ENCODE results near the gene KIF3C. TPM values are rescaled to one million over a fixed set of nuclear protein-coding genes. Genes with fewer than 3 reads are reported as not detected.
"Not testable (repeated sequence)": the region's sequence is repeated elsewhere in the genome, so short reads cannot be mapped to it uniquely, and the experiment has no call there.

KIF3C gene
- total RNA-seq, 2 donors from 2014 or later, result 2.6 to 24.4 TPM

DNA sequence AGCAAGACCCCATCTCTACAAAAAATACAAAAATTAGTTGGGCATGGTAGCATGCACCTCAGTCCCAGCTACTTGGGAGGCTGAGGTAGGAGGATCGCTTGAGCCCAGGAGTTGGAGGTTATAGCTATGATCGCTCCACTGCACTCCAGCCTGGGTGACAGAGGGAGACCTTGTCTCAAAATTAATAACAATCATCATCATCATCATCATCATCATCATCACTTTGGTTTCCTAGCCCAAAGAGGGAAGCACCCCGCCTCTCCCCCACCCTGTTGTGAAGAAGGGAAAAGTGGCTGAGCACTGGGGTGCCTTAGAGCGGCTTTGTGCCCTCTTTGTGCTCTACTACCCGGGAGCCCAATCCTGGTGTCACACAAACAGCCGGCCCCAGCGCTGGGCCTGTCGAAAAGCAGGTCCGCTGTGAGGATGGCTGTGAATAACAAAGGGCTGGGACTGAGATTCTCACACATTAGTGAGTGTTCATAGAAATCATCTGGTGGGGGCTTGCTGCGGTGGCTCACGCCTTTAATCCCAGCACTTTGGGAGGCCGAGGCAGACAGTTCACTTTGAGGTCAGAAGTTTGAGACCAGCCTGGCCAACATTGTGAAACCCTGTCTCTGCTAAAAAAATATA is 61.4 kb downstream of the KIF3C start:
- H3K36me3 ChIP-seq, result no peaks in the 10 kb centered on the region
- H3K4me3 ChIP-seq, result no peak overlapping the region
- no peak overlapping the region for H3K27ac ChIP-seq
- intact Hi-C loops (cut with DNase I), result no loop called here
- no peaks in the 10 kb centered on the region for H3K4me1 ChIP-seq (replicated peaks)
- 80% methylated on average over 12 of the region's 12 CpGs for WGBS
- H3K9me3 ChIP-seq, result no peaks in the 10 kb centered on the region
- DNase-seq (ENCODE audit: low spot score), result no peak
- TF ChIP-seq POLR2AphosphoS5 (IDR thresholded peaks at IDR 0.05), result no peak
- no peaks in the 10 kb centered on the region for H3K27me3 ChIP-seq (replicated peaks; ENCODE audit: insufficient read depth)

DNA sequence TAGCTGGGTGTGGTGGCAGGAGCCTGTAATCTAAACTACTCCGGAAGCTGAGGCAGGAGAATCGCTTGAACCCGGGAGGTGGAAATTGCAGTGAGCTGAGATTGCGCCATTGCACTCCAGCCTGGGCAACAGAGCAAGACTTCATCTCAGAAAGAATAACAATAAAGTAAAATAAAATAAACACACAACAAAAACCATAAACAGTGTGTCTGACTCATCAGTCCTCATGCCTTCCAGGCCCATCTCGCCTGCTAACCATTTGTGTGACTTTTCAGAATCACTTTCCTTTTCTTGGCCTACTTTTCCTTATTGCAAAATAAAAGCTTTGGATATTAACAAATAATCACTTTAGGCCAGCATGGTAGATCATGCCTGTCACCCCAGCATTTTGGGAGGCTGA is 62.0 kb downstream of the KIF3C start:
- Histone ChIP-seq H3K9me3 (no peaks in the 10 kb centered on the region), H3K27ac (no peak overlapping the region), H3K4me1 (replicated peaks) (no peaks in the 10 kb centered on the region), H3K4me3 (no peak overlapping the region), H3K36me3 (no peaks in the 10 kb centered on the region), H3K27me3 (replicated peaks; ENCODE audit: insufficient read depth) (no peaks in the 10 kb centered on the region)
- intact Hi-C loops (cut with DNase I), result no loop called here
- WGBS, result 77% methylated on average over 5 of the region's 5 CpGs
- TF ChIP-seq, protein P1, sequence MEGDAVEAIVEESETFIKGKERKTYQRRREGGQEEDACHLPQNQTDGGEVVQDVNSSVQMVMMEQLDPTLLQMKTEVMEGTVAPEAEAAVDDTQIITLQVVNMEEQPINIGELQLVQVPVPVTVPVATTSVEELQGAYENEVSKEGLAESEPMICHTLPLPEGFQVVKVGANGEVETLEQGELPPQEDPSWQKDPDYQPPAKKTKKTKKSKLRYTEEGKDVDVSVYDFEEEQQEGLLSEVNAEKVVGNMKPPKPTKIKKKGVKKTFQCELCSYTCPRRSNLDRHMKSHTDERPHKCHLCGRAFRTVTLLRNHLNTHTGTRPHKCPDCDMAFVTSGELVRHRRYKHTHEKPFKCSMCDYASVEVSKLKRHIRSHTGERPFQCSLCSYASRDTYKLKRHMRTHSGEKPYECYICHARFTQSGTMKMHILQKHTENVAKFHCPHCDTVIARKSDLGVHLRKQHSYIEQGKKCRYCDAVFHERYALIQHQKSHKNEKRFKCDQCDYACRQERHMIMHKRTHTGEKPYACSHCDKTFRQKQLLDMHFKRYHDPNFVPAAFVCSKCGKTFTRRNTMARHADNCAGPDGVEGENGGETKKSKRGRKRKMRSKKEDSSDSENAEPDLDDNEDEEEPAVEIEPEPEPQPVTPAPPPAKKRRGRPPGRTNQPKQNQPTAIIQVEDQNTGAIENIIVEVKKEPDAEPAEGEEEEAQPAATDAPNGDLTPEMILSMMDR (IDR thresholded peaks at IDR 0.05), result no peak
- DNase-seq (ENCODE audit: low spot score), result no peak

DNA sequence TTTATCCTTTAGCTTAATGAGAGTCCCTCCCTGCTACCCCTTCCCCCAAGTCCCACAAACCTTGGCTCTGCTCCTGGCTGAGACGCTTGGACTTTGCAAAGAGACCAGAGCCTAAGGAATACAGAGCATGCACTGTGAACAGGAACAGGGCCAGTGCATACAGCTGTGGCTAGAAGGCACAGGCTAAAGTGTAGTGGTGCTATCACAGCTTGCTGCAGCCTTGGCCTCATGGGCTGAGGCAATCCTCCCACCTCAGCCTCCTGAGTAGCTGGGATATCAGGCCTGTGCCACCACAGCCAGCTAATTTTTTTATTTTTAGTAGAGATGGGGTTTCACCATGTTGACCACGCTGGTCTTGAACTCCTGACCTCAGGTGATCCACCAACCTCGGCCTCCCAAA is 64.5 kb downstream of the KIF3C start:
- Histone ChIP-seq H3K27me3 (replicated peaks; ENCODE audit: insufficient read depth) (no peaks in the 10 kb centered on the region), H3K4me3 (no peak overlapping the region), H3K9me3 (no peaks in the 10 kb centered on the region), H3K27ac (no peak overlapping the region), H3K4me1 (replicated peaks) (no peaks in the 10 kb centered on the region), H3K36me3 (no peaks in the 10 kb centered on the region)
- DNase-seq (ENCODE audit: low spot score), result no peak
- intact Hi-C loops (cut with DNase I), result no loop called here
- TF ChIP-seq, protein P1 (IDR thresholded peaks at IDR 0.05), result no peak
- TF ChIP-seq POLR2A (IDR thresholded peaks at IDR 0.05) (no peak), POLR2AphosphoS5 (IDR thresholded peaks at IDR 0.05) (no peak)
- 86% methylated on average over 3 of the region's 3 CpGs for WGBS

DNA sequence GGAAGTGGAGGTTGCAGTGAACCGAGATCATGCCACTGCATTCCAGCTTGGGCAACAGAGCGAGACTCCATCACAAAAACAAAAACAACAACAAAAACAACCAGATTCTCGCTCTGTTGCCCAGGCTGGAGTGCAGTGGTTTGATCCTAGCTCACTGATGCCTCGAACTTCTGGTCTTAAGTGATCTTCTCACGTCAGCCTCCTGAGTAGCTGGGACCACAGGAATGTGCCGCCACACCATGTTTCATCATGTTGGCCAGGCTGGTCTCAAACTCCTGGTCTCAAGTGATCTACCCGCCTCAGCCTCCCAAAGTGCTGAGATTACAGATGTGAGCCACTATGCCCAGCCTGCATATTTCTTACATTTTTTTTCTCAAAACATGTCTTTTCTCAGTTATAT is 64.9 kb downstream of the KIF3C start:
- 85% methylated on average over 7 of the region's 7 CpGs for WGBS

DNA sequence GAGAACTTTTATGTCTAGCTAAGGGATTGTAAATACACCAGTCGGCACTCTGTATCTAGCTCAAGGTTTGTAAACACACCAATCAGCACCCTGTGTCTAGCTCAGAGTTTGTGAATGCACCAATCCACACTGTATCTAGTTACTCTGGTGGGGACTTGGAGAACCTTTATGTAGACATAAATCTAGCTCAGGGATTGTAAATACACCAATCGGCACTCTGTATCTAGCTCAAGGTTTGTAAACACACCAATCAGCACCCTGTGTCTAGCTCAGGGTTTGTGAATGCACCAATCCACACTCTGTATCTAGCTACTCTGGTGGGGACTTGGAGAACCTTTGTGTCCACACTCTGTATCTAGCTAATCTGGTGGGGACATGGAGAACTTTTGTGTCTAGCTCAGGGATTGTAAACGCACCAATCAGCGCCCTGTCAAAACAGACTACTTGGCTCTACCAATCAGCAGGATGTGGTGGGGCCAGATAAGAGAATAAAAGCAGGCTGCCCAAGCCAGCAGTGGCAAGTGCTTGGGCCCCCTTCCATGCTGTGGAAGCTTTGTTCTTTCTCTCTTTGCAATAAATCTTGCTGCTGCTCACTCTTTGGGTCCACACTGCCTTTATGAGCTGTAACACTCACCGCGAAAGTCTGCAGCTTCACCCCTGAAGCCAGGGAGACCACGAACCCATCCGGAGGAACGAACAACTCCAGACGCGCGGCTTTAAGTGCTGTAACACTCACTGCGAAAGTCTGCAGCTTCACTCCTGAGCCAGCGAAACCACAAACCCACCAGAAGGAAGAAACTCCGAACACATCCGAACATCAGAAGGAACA is 66.1 kb downstream of the KIF3C start:
- H3K4me1 ChIP-seq (replicated peaks); H3K27me3 ChIP-seq (replicated peaks; ENCODE audit: insufficient read depth); H3K9me3 ChIP-seq; H3K36me3 ChIP-seq; H3K27ac ChIP-seq; H3K4me3 ChIP-seq; intact Hi-C loops (cut with DNase I); DNase-seq (ENCODE audit: low spot score): not testable (repeated sequence)
- WGBS, result 49% methylated on average over 16 of the region's 16 CpGs

More for the DNA sequence above, 64.9 kb downstream of the KIF3C start:
- H3K27me3 ChIP-seq (replicated peaks; ENCODE audit: insufficient read depth); H3K27ac ChIP-seq; H3K4me1 ChIP-seq (replicated peaks); H3K4me3 ChIP-seq; H3K36me3 ChIP-seq; H3K9me3 ChIP-seq; intact Hi-C loops (cut with DNase I); DNase-seq (ENCODE audit: low spot score): not testable (repeated sequence)

DNA sequence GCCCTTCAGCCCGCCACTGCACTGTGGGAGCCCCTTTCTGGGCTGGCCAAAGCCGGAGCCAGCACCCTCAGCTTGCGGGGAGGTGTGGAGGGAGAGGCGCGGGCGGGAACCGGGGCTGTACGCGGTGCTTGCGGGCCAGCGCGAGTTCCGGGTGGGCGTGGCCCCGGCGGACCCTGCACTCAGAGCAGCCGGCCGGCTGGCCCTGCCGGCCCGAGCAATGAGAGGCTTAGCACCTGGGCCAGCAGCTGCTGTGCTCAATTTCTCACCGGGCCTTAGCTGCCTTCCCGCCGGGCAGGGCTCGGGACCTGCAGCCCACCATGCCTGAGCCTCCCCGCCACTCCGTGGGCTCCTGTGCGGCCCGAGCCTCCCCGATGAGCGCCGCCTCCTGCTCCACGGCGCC is 66.9 kb downstream of the KIF3C start:
- H3K4me1 ChIP-seq (replicated peaks); H3K9me3 ChIP-seq; H3K4me3 ChIP-seq; intact Hi-C loops (cut with DNase I); H3K36me3 ChIP-seq; DNase-seq (ENCODE audit: low spot score); H3K27me3 ChIP-seq (replicated peaks; ENCODE audit: insufficient read depth); H3K27ac ChIP-seq: not testable (repeated sequence)
- over 99% methylated on average over 16 of the region's 33 CpGs for WGBS

DNA sequence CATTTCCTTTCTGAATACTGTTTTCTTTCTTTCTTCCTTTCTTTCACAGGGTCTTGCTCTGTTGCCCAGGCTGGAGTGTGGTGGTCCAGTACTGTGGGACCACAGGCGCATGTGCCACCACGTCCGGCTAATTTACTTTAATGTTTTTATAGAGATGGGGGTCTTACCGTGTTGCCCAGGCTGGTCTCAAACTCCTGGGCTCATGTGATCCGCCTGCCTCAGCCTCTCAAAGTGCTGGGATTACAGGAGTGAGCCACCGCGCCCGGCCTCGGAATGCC is 68.7 kb downstream of the KIF3C start:
- intact Hi-C loops (cut with DNase I), result not testable (repeated sequence)
- 85% methylated on average over 9 of the region's 9 CpGs for WGBS

More for the DNA sequence above, 68.7 kb downstream of the KIF3C start:
- not testable (repeated sequence) for H3K27ac ChIP-seq; H3K9me3 ChIP-seq; DNase-seq (ENCODE audit: low spot score); H3K27me3 ChIP-seq (replicated peaks; ENCODE audit: insufficient read depth); H3K4me1 ChIP-seq (replicated peaks); H3K36me3 ChIP-seq; H3K4me3 ChIP-seq

Measured in prostate gland (tissue), 2 donors.